ENCODE data around the gene ITGB1.
A peak's percentile ranks its signal among the peaks of the same experiment; 100 is the strongest.

The ITGB1 gene

DNA sequence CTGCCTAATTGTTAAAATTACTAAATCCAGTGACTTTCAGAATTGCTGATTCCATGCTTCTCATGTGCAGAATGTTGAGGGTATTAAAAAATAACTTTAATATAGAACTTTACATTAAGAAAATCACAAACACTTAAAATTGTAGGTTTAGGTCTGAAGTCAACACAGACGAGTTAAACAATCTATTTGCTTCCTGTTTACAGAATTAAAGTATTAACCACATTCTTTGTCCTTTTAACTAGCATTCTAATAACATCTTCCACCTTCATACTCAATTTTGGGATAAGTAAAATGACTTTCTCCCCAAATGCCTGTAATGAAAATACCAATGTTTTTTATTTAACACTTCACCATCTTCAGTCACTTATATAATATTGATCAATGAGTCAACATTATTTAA, 2.2 kb downstream of the ITGB1 start:
- no peak for DNase-seq (ENCODE audit: low read depth, low spot score)

DNA sequence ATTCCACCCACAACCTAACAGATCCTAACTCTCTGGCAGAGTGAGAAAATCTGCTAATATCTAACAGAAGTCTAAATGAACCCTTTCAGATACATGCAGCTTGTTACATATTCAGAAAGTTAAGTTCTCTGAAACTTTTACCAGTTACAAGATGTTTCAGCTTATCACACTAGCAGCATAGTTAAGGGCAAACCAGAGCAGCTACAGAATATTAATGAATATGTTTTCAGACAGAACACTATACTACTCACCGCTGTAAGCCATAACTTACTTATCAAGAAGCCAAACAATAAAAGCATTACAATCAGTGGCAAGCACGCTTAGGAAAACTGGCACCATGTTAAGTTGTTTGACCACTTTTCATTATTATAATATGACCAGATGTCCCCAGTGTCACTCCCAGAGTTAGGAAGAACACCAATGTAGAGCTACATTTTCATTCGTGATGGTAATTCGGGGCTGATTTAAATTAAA, 2.7 kb downstream of the ITGB1 start:
- peak; percentile 9 for DNase-seq (ENCODE audit: low read depth, low spot score)

DNA sequence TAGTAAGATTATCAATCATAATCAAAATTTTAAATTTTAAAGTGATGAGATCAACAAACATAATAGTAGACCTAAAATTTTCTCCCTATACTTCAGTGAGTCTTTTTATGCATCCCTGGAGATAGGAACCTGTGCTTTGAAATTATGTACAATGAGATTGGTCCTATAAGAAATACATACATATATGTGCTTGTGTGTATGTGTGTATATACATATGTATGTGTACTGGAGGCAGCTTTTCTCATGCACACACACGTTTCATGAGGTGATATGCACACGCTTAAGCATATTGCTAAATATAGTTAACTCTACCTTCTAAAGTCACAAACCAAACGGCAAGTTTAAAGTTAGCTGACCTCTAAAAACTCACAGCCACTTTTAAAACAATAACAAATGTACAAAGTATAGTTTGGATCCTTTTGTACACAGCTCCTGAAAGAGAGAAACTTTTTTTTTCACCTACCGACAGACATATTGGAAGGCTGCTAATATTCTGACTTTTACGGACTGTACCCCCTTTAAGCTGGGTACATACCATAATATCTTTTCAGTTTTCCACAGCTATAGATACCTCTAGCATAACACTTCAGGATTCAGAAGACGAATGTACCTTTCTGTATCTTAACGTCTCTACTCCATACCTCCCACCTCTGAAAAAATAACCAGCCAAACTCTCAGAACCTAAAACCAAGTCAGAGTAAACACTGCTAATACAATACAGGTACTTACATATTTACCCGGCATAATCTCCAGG, 3.3 kb downstream of the ITGB1 start:
- DNase-seq (ENCODE audit: low read depth, low spot score), result no peak

DNA sequence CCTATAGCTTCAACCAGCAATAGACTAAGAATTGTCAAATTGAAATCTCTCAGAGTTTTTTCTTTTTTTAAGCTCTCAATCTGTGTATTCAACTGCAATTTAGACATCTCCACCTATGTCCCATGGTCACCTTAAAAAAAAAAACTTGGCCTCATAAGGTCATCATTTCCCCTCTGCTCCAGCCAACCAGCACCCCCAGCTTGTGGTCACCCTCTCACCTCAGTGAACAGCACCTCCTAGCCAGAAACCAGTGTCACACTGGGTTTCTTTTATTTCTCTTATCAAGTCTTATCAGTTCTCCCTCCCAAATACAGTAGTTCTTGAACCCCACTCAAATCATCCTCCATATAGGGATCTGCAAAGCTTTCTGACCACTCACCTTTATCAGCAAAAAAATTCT, 4.0 kb downstream of the ITGB1 start:
- DNase-seq (ENCODE audit: low read depth, low spot score), result peak; percentile 8

DNA sequence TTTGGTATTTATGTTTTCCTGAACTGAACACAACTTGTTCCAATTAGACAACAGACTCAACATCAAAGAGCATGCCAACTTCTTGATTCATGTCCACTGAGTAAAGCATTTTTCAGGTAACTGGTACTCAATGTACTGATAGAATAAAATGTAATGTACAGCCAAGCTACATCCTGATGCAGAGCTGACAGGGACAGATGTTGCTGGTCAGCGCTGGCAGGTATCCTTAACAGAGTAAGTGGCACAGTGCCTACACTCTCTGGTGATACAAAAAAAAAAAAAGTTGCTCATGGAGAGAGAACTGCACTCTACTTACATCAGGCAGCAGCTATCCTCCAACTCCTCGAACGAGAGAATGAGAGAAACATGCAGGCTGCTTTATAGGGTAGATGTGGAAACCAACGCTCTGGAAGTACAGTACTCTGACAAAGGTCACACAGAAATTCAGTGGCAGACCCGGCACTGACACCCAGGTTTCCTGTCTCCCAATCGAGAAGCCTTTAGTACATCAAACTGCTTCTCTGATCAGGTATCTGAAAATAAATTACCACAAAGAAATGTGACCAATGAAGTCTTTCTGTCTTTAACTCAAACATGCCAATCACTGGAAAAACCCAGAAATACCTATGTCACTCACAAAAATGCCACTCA, 4.6 kb downstream of the ITGB1 start:
- DNase-seq (ENCODE audit: low read depth, low spot score), result peak; percentile 23

DNA sequence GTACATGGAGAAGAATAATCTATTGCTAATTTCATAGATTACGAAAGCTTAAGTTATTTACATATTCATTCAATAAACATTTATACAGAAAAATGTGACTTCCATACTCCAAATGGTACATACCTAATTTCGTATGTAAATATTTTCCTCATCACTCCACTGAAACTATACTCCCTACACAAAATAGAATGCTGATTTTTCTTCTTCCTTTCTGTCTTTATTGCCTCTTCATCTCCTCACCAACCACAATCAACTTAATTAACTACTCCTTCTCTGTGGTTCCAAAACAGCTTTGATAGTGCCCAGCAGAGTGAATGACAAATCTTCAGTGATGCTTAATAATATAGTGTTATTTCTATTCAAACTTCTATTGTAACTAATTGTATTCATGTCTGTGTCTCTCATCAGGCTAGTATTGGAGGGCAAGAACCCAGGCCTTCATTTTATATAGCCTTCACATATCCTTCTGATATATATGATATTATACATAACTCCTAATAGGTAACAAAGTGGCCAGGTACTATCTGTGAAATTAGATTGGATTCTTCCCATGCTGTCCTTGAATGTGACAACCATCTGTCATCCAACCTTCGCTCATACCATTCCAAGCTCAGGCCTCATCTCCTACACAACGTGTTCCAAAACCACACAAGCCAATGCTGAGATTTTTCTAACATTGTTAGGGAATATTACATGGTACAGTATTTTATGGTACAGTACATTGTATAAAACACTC, 5.3 kb downstream of the ITGB1 start:
- no peak for DNase-seq (ENCODE audit: low read depth, low spot score)

DNA sequence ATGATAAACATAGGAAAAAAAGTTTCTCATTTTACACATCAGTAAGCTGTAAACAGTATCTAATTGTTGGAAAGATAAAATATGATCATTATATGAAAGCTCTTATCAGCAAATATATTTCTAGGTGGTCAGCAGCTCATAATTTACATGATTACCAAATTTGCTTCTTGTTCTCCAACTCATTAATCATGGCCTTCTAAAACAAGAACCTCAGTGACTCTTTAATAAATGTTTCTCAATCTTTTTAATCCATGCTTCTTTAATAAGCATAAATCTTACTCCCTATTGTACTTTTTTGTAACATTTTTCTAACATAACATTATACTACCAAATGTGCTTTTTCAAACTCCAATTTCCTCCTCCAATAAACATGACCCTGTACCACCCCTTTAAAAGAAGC, 5.9 kb downstream of the ITGB1 start:
- no peak for DNase-seq (ENCODE audit: low read depth, low spot score)

DNA sequence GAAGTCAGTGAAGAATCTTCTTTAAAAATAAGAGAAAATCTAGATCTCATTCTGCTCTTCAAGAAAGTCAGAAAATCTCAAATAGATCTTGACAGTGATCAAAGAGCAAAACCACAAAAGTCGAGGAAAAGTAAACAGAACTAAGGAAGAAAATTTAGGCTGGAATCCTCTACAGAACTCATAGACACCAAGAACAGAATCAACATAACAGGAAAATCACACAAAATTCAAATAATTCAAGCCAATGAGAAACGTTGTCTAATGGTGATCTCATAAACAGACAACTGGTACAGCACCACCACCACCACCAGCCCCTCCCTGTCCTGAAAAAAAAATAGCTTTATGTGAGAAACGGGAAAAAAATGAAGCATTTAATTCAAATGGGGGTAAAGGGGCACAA, 6.9 kb downstream of the ITGB1 start:
- no peak for DNase-seq (ENCODE audit: low read depth, low spot score)

DNA sequence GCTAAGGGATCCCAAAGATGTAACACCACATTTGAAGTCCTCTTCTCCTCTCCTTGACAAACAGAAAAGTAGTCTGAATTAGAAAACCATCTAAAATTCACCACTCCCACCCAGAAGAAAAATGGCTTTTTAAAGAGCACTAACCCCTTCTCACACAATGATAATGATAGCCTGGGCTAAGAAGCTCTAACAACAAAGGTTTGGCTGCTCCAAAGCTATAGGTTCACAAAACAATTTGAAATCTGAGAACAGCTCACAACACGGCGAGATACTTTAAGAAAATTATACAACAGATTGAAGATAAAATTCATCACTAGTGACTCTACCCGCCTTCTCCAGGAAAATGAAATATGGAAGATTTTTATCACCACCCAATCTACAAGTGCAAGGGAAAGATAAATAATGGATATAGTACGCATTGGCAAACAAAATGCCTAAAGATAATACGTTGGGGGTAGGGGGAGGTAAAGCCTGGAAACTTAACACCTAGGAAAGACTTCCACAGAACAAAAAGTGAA, 7.4 kb downstream of the ITGB1 start:
- DNase-seq (ENCODE audit: low read depth, low spot score), result no peak

DNA sequence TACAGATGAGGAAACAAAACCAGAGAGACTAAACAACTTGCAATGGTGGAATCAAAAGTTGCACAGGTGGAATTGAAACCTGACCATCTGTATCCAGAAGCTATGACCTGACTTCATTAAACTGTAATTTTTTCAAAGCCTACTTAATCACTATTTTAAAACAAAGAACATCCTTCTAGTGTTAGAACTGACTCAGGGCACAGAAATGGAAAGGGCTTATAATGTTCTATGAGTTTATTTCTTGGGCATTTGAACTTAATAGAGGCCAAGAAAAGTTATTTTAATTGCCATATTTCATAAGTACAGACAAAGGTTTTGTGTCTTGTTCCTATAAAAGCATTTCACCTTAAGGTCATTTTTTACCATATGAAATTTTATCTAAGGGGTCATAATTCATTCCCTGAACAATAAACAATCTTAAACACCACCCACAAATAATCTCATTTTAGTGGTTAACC, 8.8 kb downstream of the ITGB1 start:
- DNase-seq (ENCODE audit: low read depth, low spot score), result no peak

DNA sequence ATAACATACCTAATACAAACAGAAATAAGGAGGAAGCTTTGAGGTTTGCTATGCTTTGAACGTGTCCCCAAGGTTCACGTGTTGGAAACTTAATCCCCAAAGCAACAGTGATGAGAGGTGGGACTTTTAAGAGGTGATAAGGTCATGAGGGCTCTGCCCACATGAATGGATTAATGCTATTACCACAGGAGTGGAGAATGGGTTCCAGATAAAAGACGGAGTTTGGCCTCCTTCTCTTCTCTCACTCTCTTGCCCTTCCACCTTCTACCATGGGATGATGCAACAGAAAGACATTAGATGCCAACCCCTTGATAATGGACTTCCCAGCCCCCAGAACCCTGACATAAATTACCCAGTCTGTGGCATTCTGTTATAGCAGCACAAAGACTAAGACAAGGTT, 9.6 kb downstream of the ITGB1 start:
- DNase-seq (ENCODE audit: low read depth, low spot score), result peak; percentile 4

DNA sequence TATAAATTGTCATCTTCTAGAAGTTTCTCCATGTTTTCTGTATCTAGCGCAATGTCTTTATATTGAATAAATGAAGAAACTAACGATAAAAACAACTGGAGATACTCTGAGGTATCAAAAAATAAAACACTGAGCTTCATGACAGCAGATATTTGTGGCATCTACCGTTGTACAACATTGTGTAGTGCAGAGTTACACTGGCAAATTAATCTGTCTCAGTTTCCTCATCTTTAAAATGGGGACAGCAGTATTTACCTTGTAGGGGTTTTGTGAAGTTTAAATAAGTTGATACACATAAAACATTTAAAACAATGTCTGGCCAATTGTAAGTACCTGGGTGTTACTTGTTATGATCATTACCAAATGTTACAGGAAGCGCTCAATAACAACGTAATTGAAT, 10.4 kb downstream of the ITGB1 start:
- no peak for DNase-seq (ENCODE audit: low read depth, low spot score)

DNA sequence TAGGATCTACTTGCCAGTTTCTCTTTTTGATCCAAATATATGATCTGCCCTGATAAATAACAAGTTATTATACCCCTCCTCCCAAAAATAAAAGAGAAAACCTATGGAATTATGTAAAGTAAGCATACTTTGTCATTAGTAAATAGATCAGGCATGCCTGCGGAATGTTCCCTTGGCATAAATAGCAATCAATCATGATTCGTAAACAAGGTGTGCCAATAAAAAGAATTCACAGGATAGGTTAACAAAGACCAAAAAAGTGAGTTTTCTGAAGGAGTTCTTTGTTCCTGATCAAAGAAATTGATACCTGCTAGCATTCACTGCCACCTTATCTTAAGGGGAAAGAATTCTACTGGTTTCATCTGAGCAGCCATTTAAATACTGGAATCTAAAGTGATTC, 11.9 kb downstream of the ITGB1 start:
- no peak for DNase-seq (ENCODE audit: low read depth, low spot score)

DNA sequence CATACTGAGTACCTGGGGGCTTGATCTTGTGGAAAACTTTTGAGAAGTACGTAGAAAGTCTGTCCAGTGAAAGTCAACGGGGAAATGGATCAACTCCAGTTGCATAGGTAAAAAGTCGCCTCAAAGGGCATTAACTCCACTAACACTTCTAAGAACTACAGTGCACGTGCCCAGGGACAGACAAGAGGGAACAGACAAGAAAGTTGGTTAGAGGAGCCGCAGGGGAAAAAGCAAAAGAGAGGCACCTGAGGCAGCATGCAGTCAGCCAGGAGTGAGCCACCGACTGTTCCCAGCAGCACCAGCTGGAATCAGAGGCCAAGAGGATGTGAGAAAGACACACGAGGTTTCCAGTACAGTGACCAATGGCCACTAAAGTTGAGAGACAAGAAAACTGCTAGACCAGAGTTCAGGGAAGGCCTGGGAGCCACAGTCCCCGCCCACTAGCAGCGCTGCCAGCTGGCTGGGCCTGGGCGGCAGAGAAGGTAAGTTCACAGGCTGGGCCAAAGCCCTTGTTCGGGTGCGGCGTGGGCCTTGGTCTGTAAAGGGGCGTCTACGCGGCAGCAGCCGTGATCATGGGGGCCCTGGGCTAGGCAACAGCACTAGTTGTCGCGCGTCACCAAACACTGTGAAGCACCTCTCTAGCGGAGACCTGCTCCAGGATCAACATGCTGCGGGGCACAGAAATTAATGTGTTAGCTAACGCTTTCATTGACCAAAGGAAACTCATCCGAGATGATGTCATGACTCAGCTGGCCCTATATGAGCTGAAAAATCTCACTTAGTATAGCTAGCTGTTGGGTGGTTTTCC, 14.0 kb downstream of the ITGB1 start:
- DNase-seq (ENCODE audit: low read depth, low spot score), result peak; percentile 8

DNA sequence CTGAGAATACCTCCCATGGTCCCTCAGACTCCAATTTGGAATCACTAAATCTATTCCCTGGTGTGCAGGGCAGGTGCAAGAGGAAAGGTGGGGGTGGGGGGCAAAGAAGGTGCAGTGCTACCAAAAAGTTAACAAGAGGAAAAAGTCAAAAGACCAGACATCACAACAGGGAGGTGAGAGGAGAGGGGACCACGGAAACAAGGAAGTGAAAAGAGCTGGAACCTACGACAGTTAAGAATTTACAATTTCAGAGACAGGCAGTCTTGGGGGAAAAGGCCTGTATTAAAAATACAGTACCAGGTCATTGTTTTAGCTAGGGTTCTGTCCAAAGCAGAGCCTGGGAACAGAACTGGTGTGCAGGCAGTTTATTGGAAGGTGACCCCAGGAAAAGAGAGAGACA, 14.6 kb downstream of the ITGB1 start:
- no peak for DNase-seq (ENCODE audit: low read depth, low spot score)

DNA sequence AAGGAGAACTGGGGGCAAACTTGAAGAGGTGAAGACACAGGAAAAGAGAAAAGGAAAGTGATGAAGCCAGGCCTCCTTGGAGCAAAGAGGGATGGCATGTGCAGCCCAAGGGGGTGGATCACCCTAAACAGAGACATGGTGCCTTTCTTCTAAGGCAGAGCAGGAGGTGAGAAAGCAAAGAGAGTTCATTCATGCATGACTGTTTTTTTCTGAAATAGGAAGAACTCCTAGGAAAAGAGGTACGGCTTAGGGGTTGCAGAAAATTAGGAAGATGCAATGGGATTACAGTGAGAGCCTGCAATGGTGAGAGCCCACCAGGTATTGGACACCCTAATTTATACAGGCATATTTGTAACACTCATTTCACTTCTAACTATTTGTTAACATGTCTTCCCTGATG, 15.9 kb downstream of the ITGB1 start:
- DNase-seq (ENCODE audit: low read depth, low spot score), result no peak

DNA sequence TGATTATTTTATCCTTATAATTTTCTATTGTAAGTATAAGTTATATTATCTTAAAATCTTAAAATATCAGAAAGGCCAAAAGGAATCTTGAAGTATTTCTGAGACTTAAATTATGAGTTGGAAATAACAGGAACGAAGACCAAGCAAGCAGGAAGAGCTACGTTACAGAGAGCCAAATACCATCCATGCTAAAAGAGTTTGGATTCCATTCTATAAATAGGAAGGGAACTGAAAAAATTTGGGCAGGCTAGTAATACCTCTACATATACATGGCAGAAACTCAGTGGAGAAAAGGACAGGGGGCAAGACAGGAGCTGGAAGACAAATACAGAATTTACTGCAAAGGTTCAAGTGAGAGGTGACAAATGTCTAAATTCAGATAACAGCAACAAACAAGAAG, 16.7 kb downstream of the ITGB1 start:
- peak; percentile 11 for DNase-seq (ENCODE audit: low read depth, low spot score)

DNA sequence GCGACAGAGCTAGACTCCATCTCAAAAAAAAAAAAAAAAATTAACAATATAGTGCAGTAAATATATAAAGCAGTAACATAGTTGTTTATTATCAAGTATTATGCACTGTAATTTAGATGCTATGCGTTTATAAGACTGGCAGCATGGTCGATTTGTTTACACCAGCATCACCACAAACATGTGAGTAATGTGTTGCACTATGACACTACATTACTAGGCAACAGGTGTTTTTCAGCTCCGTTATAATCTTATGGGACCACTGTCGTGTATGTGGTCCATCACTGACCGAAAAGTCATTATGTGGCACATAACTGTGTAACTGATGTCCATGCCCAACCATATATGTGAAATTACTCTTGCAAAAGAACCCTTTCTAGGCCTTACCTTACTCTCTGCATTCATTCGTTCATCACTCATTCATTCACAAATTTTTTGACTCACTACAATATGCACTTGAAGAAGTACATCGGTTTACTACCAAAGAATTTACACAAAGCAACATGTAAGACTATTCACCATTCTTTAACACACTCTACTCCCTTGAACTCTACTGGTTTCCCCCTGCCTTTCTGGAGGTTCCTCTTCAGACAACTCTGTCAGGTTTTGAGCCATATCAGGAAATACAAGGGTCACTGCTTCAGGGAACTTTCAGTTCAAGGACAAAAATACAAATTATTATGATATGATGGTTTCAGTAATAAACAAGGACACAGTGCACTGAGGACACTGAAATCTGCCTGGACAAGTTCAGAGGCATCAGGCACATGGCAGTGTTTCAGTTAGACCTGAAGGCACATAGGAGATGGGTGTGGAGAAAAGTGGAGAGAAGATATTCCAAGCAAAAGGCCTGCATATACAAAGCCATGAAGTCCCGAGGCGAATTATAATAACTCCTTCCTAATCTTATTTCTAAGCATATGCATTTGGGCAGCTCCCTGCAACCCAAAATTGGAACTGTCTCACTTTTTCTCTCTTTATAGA, 17.4 kb downstream of the ITGB1 start:
- DNase-seq (ENCODE audit: low read depth, low spot score), result no peak

DNA sequence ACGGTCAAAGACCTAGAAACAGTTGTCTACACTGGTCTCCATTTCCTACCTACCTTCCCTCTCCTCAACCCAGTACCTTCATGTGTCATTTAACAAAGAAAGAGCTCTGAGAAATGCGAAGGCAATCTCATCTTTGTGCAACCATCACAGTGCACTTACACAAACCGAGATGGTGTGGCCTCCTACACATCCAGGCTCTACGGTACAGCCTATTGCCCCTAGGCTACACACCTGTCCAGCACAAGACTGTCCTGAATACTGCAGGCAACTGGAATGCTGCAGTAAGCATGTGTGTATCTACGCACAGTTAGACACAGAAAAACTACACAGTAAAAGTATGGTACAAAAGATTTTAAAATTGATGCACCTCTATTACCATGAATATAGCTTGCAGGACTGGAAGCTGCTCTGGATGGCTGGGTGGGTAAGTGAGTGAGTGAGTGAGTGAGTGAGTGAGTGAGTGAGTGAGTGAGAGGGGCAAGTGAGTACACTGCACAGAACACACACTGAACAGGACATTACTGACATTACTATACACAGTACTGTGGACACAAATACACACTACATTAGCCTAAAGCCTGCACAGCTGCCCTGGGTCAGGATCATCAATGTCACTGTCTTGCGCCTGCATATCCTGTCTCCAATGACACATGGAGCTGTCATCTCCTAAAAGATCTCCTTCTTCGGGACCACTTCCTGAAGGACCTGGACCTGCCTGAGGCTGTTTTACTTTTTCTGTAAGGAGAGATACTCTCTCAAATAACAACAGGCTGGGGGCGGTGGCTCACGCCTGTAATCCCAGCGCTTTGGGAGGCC, 18.5 kb downstream of the ITGB1 start:
- DNase-seq (ENCODE audit: low read depth, low spot score), result peak; percentile 5

Data from astrocyte of the hippocampus (primary cell).